ENCODE data around the gene VPS26C.

The VPS26C gene

GRCh38 chr21:37266515-37267221 lies 466 bp downstream of the VPS26C start:
- DNase-seq (ENCODE audit: low read depth in 3 of 3, low spot score in 1 of 3), result no peak

- DNase-seq (ENCODE audit: low read depth in 3 of 3, low spot score in 1 of 3), result no peak
Observed at GRCh38 chr21:37264808-37265207, 2.3 kb downstream of the VPS26C start.

- no peak for DNase-seq (ENCODE audit: low read depth in 3 of 3, low spot score in 1 of 3)
Observed at GRCh38 chr21:37263827-37264600, 3.1 kb downstream of the VPS26C start.

- no peak for DNase-seq (ENCODE audit: low read depth in 3 of 3, low spot score in 1 of 3)
Observed at GRCh38 chr21:37259426-37259825, 7.7 kb downstream of the VPS26C start.

- DNase-seq (ENCODE audit: low read depth in 3 of 3, low spot score in 1 of 3), result peak; percentile 43 to 60 (median 51)
Observed at GRCh38 chr21:37257967-37258877, 8.9 kb downstream of the VPS26C start.

GRCh38 chr21:37257511-37257966 lies 9.6 kb downstream of the VPS26C start:
- DNase-seq (ENCODE audit: low read depth in 3 of 3, low spot score in 1 of 3), result no peak

GRCh38 chr21:37253991-37254390 lies 13.1 kb downstream of the VPS26C start:
- DNase-seq (ENCODE audit: low read depth in 3 of 3, low spot score in 1 of 3), result no peak

GRCh38 chr21:37251294-37251634 lies 15.9 kb downstream of the VPS26C start:
- no peak for DNase-seq (ENCODE audit: low read depth in 3 of 3, low spot score in 1 of 3)

- no peak for DNase-seq (ENCODE audit: low read depth in 3 of 3, low spot score in 1 of 3)
Observed at GRCh38 chr21:37249112-37249904, 17.8 kb downstream of the VPS26C start.

GRCh38 chr21:37248298-37248697 lies 18.8 kb downstream of the VPS26C start:
- DNase-seq (ENCODE audit: low read depth in 3 of 3, low spot score in 1 of 3), result no peak

- no peak for DNase-seq (ENCODE audit: low read depth in 3 of 3, low spot score in 1 of 3)
Observed at GRCh38 chr21:37245151-37245550, 22.0 kb downstream of the VPS26C start.

- no peak for DNase-seq (ENCODE audit: low read depth in 3 of 3, low spot score in 1 of 3)
Observed at GRCh38 chr21:37244501-37245095, 22.5 kb downstream of the VPS26C start.

- DNase-seq (ENCODE audit: low read depth in 3 of 3, low spot score in 1 of 3), result no peak
Observed at GRCh38 chr21:37243961-37244360, 23.2 kb downstream of the VPS26C start.

- DNase-seq (ENCODE audit: low read depth in 3 of 3, low spot score in 1 of 3), result no peak
Observed at GRCh38 chr21:37241426-37241825, 25.7 kb downstream of the VPS26C start.

- DNase-seq (ENCODE audit: low read depth in 3 of 3, low spot score in 1 of 3), result no peak
Observed at GRCh38 chr21:37240978-37241377, 26.2 kb downstream of the VPS26C start.

GRCh38 chr21:37237764-37238163 lies 29.4 kb downstream of the VPS26C start:
- no peak for DNase-seq (ENCODE audit: low read depth in 3 of 3, low spot score in 1 of 3)

- DNase-seq (ENCODE audit: low read depth in 3 of 3, low spot score in 1 of 3), result no peak
Observed at GRCh38 chr21:37237346-37237745, 29.8 kb downstream of the VPS26C start.

- no peak for DNase-seq (ENCODE audit: low read depth in 3 of 3, low spot score in 1 of 3)
Observed at GRCh38 chr21:37233551-37234146, 33.5 kb downstream of the VPS26C start.

- no peak for DNase-seq (ENCODE audit: low read depth in 3 of 3, low spot score in 1 of 3)
Observed at GRCh38 chr21:37232274-37233018, 34.7 kb downstream of the VPS26C start.
